HG03565 (cell line): ENCODE measurements around the gene PRAMEF25.
"Not testable (repeated sequence)": the region's sequence is repeated elsewhere in the genome, so short reads cannot be mapped to it uniquely, and the experiment has no call there.

Source experiments
- ATAC-seq: cut with Tn5 transposase; IDR thresholded peaks from one replicate; pipeline ENCODE4 v1.9.1; 2021; ENCODE audit warnings: mild to moderate bottlenecking, moderate library complexity; ENCODE audit not compliant: unreplicated experiment

PRAMEF25 gene

DNA sequence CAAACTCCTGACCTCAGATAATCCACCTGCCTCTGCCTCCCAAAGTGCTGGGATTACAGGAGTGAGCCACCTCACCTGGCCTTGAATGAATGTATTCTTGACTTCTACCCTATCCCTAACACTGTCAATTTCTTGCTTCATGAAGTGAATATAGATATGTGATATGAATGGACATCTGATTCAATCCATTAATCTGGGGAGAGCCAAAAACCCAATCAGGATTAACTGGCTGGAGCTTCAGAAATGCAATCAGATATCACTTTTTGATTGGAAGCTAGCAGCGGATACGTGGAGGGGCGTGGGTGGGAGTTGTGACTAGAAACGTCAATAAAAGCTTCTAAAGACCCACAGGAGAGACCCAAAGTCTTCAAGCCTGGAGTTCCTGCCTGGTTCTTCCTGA lies at the start of gene PRAMEF25:
TSS of gene PRAMEF25 (plus strand) at position 301 of the 400 bp plus-strand sequence. CDS start 2,920 bp downstream, outside the sequence.
- not testable (repeated sequence) for ATAC-seq

DNA sequence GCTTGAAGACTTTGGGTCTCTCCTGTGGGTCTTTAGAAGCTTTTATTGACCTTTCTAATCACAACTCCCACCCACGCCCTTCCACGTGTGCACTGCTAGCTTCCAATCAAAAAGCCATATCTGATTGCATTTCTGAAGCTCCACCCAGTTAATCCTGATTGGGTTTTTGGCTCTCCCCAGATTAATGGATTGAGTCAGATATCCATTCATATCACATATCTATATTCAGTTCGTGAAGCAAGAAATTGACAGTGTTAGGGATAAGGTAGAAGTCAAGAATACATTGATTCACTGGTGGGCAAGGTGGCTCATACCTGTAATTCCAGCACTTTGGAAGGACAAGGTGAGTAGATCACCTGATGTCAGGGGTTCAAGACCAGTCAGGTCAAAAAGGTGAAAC lies 14.1 kb upstream of the PRAMEF25 start, which contains the start of gene PRAMEF27:
TSS of gene PRAMEF27 (minus strand) at position 101 of the 400 bp plus-strand sequence. CDS start 2,916 bp downstream, outside the sequence.
- not testable (repeated sequence) for ATAC-seq

DNA sequence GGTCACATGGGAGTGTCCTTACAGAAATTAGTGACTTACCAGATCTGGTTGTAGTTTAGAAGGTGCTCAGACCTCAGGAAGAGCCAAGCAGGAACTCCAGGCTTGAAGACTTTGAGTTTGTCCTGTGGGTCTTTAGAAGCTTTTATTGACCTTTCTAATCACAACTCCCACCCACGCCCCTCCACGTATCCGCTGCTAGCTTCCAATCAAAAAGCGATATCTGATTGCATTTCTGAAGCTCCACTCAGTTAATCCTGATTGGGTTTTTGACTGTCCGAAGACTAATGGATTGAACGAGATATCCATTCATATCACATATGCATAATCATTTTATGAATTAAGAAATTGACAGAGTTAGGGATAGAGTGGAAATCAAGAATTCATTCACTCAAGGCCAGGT lies 46.2 kb downstream of the PRAMEF25 start, which contains the start of gene HNRNPCL2:
TSS of gene HNRNPCL2 (minus strand) at position 101 of the 400 bp plus-strand sequence. CDS start 454 bp downstream, outside the sequence.
- ATAC-seq: not testable (repeated sequence)
